GM21390 (cell line): ENCODE results near the gene CCDC88C.

ENCODE experiments used
- ATAC-seq: cut with Tn5 transposase; IDR thresholded peaks from one replicate; pipeline ENCODE4 v1.9.1; 2021; ENCODE audit not compliant: unreplicated experiment

The CCDC88C gene

GRCh38 chr14:91350813-91351511 lies 66.7 kb downstream of the CCDC88C start:
- peak; percentile 61 for ATAC-seq

- peak; percentile 4 for ATAC-seq
These were observed 67.2 kb downstream of the CCDC88C start for GRCh38 chr14:91350483-91350812.

DNA sequence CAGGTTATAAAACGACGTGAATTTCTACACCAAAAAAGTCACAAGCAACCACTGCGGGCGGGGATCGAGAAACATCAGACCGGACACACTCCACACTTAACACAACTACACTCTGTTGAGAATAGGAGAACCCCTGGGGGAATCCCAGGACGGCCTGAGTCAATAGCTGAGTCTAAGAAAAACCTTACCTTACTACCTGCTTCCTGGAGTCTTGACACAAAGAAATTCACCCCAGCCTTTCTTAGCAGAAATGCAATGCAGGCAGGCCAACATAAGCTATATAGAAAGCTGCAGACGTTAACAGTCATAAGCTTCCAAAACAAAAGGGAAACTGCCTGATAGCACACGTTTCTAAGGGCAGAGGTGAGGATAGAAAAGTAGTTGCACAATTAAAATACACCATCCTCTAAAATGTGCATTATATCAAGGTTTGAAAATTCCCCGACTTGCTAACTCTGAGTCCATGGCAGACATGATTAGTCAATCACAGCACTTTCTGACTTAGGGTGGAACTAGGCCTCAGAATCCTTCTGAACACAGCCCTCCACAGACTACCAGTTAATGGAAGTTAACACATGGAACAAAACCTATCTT lies 68.0 kb downstream of the CCDC88C start:
- ATAC-seq: peak; percentile 54

GRCh38 chr14:91348845-91349465 lies 68.7 kb downstream of the CCDC88C start:
- no peak for ATAC-seq

- ATAC-seq: no peak
These were observed 70.8 kb downstream of the CCDC88C start for GRCh38 chr14:91346838-91347173.

DNA sequence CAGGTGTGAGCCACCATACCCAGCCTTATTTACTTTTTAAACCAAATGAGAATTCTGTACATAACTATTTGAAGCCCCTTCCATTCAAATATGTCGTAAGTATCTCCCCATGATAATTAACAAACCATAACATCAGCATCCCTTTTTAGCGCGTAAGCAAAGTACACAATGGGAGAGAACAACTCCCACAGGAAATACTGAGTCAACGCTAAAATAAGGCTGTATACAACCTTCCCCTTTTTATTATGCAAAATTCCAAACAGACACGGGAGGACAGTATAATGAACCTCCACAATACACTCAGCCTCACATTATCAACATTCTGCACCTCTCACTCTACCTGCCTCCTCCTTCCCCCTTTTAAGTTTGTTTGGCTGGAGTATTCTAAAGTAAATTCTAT lies 73.5 kb downstream of the CCDC88C start:
- no peak for ATAC-seq

GRCh38 chr14:91343051-91343450 lies 74.6 kb downstream of the CCDC88C start:
- no peak for ATAC-seq

GRCh38 chr14:91342206-91342760 lies 75.3 kb downstream of the CCDC88C start:
- ATAC-seq: no peak

GRCh38 chr14:91341751-91342154 lies 75.9 kb downstream of the CCDC88C start:
- ATAC-seq: no peak

- ATAC-seq: no peak
These were observed 76.3 kb downstream of the CCDC88C start for GRCh38 chr14:91341334-91341733.

DNA sequence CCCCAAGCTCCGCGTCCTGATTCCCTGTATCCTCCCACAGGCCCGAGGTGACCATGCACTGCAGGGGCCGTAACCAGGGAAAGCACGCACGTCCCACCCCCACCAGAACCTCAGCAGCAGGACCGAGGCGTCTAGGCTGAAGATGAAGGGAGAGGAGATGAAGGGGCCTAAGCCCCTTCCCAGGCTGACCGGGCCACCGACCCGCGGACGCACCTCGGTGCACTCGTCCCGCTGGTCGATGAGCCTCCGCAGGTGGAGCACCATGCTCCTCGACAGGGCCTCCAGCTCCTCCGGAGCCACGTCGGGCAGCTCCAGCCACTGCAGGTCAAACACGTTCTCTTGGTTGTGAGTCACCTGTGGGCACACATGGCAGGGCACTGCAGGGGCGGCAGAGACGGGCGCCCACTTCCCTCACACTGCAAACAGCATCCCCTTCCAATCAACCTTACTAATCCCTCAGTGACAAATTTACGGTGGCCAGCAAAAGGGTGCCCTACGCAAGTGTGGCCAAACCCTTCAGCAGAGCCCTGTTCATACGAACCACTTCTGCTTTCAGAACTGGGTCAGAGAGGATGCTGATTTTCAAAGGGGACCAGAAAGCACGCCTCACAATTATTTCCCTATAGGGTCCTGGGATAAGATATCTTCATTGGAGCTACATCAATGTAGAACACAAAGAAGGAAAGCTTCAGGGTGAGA lies 77.8 kb downstream of the CCDC88C start:
- ATAC-seq: no peak

DNA sequence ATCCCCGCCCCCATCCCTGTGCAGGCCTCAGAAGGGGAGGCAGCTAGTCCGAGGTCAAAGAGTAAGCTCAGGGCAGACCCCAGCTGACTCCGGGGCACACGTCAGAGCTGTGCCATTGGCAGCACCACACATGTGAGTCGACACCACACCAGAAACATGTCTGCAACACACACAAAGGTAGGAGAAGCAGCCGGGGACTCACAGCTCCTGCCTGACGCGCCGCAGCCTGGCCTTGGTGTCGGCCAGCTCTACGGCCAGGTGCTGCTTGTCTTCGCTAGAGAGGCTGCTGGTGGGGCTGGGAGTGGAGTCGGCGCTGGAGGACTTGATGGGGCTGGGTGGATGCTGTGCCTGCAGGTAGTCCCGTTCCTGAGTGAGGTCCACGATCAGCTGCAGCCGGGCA lies 78.5 kb downstream of the CCDC88C start:
- ATAC-seq: no peak

DNA sequence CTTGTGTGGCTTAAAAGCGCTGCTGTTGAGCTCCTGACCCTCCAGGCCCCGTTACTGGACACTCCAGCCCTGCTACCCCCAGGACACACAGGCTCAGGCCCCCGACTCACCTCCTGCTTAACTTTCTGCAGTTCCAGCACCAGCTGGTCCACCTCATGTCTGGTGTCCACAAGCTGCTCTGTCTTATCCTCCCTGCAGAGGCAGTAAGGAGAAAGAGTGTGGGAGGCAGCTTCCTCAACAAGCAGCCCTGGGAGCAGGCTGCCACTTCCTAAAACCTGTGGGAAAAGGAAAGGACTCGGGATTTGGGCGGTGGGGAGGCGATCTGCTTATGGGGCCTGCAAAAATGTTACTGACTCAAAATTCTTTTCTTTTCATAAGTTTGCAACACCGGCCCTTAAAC lies 79.2 kb downstream of the CCDC88C start:
- ATAC-seq: no peak

- no peak for ATAC-seq
These were observed 79.8 kb downstream of the CCDC88C start for GRCh38 chr14:91337699-91338335.

GRCh38 chr14:91336093-91336450 lies 81.5 kb downstream of the CCDC88C start:
- ATAC-seq: no peak

DNA sequence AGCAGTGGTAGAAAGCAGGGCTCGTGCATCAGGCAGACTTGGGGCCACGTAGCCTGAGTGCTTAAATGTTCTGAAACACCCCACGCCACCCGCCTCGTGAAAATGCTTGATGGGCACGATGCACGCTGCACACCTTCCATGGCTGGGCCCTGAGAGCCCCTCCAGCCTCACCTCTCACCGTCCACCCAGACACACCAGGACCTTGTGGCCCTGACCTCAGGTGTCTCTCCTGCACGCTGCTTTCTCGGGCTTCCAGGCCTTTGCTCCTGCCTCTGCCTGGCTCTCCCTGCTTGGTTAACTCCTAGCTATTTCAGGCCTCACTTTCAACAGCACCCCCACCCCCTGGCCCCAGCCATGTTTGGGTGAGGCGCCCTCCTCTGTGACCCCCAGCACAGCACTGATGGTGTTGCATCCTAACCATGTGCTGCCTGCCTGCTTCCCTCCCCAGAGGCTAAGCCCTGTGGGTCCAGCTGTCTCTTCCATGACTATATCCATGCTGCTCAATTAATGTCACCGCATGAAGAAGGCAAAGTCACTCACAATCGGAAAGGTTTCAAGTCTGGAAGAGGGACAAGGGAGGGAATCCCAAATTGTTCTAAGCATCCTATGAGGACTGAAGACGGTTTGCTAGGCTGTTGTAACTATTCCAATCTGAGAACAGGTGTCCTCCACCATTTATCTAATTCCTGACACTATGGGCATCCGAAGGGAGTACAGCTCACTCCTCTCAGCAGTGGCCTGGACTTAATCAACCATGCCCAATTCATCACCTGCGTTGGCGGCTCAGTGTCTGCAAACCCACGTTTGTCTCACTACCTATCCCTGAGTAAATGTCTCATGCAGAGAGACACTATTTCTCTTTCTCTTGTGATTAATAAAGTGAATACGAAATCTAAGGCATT lies 82.2 kb downstream of the CCDC88C start:
- ATAC-seq: no peak

GRCh38 chr14:91333650-91334039 lies 84.0 kb downstream of the CCDC88C start:
- ATAC-seq: peak; percentile 90

- no peak for ATAC-seq
These were observed 84.5 kb downstream of the CCDC88C start for GRCh38 chr14:91332986-91333649.

DNA sequence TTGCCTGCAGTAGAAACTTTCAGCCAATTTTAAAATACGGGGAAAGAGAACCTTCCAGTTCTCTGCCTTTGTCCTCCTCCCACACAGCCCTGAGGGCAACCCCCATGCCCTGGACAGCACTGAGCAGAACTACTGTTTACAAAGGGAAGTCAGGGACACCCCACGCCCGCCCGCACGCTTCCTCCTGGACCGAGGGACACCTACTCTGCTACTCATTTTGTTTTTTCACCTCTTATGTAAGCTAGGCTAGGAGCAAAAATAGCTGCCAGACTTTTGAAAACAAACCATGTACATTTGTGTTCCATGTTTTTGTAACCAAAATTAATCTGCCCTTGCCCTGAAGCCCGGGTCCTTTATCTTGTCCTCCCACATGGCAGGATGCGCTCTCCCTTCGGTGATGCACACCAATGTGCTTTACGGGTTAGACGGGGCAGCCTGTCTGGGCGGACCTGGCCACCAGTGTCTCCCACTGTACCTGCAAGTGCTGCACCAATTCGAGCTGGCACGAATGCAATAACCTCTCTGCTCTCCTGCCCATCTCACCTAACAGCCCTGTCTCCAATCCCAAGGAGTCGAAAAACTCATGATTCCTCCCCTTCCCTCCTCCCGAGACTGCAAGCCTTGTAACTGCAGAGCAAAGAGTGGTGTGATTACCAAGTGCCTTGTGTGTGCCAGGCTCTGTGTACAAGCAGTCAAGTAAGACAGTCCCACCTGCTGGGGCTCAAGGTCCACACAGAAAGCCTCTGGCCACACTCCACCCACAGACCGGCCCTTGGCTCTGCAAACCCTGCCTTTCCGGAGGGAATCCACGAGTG lies 85.2 kb downstream of the CCDC88C start:
- no peak for ATAC-seq
